HG03520 (cell line): ENCODE measurements around the gene MEGF6.

Source experiments
- ATAC-seq: cut with Tn5 transposase; IDR thresholded peaks from one replicate; pipeline ENCODE4 v1.9.1; 2021; ENCODE audit warnings: mild to moderate bottlenecking, moderate library complexity; ENCODE audit not compliant: unreplicated experiment

Gene MEGF6

DNA sequence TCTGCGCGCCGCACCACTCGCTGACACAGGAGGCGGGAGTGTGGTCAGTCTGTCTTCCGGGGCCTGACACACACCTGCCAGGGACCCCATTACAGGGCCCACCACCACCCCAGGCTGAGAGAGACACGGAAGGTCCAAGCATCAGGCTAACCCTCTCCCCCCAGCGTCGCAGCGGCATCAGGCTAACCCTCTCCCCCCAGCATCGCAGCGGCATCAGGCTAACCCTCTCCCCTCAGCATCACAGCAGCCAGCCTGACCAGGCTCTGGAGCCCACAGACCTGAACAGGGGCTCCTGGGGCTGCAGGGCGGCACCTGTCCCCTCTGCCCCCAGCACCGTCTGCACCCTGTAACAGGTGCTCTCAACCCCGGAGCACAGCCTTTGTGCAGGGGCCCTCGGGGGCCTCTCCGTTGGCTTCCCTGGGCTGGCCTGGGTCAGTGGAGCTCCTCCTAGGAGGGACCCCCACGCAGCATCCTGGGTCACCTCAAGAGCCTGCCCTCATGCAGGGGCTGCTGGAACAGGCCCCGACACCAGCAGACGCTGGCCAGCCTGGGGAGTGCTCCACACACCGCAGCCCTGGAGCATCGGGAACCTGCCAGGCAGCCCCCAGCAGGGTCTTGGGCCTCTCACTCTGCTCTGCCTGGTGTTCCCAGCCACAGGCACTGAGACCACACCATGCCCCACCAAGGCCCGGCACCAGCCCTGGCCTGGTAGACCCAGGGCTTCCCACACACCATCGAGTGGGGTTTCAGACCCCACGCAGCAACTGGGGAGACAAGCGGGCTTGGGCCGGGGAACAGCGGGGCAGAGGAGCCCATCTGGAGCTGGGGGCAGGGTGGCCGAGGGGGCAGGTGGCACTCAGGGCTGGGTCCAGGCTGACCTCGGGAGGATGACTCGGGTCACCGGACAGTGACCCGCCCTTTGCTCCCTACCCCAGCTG lies 67.0 kb downstream of the MEGF6 start:
- ATAC-seq: no peak

DNA sequence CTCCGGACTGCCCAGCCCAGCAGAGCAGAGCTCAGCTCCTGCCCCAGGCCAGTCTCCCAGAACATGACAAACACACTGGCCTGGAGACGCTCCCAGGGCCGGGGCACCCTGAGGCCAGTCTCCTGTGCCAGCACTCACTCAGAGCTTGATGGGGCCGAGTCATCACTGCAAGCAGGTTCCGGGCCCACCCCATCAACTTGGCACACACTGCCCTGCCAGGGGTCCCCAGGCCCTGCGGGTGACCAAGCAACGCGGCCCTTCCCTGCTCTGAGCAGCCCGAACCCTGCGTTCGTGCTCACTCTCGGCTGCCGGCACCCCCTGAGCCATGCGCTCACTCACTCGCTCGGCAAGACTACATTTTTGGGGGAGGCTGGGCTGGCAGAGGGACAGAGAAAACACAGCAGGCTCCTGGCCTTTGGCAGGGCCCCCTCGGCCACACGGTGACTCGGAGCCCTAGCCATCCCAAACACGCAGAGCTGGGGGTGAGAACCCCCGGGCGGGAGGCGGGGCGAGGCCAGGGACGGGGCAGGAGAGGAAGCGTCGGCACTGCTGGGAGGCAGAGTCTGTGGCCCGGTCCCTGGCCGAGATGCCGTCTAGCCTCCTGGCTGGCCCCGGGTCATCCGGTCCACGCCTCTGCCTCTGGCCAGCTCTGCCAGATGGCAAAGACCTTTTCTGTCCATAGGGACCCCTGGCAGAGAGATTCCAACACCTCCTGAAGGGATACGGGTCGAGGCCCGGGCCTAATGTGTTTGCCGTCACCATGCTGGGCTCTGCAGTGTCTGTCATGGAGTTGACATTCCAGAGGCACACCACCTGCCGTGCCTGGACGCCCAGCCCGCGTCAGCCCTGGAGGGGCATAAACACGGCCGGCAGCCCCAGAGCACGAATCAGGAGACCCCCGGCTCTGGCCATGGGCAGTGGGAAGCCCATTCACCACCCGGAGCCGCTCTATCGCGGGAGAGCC lies 68.0 kb downstream of the MEGF6 start:
- no peak for ATAC-seq

DNA sequence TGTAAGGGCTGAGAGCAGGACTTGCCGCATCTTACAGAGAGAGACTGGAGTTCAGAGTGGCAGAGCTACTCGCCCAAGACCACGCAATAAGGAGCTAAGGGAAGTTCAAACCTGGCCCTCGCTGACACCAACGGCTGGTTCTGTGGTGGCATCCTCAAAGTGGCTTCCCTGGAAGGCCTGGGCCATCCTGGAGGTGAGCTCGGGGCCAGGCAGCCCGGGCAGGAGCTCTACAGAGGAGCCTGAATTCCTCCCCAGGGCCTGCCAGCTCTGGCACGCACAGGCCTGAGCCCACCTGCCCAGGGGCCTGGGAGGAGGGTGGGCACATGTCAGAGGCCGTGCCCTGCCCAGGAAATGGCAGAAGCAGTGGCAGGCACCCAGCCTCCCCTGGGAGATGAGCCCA lies 68.6 kb downstream of the MEGF6 start:
- ATAC-seq: no peak

DNA sequence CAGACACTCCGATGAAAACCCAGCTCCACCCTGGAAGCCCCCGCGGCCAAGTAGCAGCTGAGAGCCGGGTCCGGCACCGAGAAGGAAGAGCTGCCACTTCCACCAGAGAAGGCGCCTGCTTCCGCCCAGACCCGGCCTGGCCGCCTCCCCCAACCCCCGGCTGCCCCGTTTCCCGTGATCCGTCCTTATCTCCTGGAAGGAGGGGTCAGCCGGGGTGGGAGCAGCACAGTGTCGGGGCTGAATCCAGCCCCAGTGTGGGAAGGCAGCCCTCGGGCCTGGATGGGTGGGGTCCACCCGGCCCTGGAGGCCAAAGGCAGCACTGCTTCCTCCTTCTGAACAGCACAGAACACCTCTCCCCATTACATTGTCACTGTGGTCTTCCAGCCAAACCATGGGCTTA lies 69.4 kb downstream of the MEGF6 start:
- ATAC-seq: no peak

DNA sequence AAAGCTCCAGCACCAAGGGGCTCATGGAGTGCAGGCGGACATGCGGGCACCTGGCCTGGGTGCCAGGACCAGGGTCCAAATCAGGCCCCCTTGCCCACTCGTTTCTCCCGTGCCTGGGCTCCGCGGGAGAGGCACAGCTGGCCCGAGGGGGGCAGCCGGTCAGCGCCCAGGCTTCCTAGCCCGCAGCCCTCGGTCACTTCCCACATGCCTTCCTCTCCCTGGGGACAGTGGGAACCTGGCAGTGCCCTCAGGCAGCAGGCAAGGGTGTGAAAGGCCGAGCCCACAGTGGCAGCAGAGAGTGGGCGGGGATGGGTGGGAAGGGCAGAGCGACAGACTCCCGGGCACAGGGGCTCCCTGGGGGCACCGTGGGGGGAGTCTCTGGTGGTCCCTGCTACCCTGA lies 69.8 kb downstream of the MEGF6 start:
- ATAC-seq: no peak

DNA sequence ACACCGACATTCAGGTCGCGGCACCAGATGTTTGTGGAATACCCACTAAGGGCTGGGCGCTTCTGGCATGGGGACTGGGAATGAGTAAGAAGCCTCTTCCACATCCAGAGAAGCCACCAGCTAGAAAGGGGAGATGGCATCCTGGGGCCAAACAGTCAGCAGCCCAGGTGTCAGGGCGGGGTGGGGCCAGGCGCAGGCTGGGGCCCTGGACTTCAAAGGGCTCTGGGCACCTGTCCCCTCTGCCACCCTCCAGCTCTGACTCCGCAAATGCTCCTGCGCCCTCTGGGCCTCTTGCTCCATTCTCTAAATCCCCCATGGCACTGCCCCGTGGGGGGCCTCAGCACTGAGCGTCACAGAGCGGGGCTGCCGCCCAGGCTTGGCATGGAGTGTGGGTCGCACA lies 70.4 kb downstream of the MEGF6 start:
- no peak for ATAC-seq

DNA sequence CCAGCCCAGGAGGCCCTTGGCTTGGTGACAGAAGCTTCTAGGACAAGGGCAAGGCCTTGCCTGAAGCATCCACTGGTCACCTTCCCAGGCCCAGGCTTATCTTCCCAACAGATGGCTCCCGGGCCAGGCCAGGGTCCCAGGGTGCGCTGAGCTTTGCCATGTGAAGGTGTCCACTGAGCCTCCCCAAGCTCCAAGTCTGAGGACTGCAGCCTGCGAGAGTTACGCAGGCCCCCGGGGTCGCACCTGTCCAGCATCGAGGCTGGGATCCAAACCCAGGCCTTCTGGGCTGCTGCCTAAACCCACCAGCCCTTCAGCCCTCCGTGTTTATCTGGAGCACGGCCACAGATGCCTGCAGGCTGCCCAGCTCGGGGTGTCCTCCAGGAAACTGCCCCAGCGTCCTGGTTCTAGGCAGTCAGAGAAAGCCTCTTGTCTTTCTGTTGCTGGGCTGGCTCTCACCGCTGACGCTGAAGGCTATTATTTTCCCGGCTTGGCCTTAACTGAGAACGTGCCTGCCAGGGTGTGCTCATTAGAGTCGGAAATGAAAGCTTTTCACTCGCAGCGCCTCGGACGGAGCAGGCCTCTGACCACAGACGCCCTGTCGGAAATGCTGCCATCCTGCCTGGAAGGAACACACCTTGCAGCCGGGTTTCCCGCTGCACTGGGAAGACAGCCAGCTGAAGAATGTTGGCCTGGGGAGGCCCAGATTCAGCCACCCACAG lies 71.4 kb downstream of the MEGF6 start:
- ATAC-seq: no peak

DNA sequence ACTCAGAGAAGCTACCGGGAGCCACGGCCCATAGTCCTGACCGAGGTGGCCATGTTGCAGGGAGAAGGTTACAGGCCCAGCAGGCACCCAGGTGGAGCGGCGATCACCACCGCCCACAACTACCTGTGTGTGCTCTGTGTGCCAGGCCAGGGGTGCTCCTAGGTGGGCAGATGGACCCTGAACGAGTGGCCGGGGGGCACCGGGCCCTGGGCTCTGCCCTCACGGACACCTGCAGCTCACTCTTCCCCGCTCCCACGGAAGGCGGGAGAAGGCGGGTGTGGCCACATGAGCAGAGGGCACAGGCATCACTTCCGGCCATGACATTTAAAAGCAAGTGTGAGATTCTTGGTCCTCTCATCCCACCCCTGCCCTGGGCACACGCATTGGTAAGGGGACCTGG lies 73.9 kb downstream of the MEGF6 start:
- ATAC-seq: no peak

DNA sequence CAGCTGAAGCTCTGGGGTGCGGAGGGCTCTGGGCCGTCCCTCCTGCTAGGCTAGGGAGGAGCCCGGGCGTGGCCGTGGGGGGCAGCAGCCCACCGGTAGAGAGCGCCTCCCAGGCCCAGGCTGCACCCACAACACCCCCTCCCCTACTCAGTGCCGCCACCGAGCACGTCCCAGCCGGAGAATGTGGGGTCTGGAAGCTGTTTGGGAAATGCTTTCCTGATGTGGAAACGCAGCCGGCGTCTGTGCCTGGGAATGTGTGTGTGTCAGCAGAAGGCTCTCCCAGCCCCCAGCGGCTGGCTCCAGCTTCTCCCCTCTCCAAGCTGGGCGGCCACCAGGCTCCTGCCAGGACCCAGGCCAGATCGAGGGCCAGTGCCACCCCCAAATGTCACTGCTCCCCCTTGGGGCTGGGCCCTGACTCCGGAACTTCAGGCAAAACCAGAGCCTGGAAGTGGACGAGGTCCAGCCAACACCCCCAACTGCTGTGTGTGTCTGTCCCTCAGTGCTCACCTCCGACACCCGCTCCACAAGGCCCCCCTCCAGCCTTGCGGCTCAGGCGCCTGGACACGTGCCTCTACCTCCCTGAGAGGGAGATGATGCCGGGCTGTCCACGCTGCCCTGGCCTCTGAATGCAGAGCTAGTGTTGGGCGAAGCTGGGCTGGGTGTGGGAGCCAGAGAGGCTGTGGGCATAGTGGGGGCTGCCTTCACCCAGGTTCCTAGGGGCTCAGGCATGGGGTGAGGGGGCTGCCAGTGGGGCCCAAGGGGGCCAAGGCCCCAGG lies 74.7 kb downstream of the MEGF6 start:
- ATAC-seq: no peak

DNA sequence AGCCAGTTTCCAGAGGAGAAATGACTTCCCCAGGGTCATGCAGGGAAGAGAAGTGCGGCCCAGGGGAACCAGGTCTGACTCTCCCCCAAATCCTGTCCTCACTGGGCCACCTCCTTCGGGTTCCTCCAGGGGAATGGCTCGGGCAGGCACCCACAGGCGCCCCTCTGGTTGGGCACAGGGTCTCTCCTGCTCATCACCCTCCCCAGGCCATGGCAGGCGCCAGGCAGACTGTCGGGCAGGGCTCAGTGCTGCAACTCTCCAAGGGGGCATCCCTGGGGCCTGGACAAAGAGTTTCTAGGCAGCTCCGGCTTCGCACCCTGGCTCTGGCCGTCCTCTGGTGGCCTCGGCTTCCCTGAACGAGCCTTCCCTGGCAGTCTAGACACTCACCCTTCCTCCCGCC lies 75.6 kb downstream of the MEGF6 start:
- ATAC-seq: no peak

GRCh38 chr1:3534803-3535637 lies 76.3 kb downstream of the MEGF6 start:
- ATAC-seq: no peak

GRCh38 chr1:3533067-3534048 lies 78.0 kb downstream of the MEGF6 start:
- ATAC-seq: no peak

DNA sequence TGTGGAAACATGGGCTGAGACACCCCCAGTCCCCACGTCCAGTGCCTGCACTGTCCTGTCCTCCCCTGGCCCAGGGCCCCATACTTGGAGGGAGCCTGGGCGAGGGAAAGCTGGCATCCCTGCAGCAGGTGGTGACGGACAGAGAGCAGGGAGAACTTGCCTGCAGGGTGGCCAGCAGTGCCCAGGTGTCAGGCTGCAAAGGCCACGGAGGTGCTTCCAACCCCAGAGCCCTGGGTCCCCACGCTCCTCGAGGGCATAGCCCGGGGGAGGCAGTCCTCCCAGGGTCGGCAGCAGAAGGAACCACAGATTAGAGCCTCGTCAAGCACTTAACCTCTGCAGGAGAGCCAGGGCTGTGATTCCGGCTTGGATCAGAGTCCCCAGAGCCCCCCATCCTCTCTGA lies 79.4 kb downstream of the MEGF6 start:
- ATAC-seq: no peak

- no peak for ATAC-seq
These were observed 80.1 kb downstream of the MEGF6 start for GRCh38 chr1:3530926-3531818.

DNA sequence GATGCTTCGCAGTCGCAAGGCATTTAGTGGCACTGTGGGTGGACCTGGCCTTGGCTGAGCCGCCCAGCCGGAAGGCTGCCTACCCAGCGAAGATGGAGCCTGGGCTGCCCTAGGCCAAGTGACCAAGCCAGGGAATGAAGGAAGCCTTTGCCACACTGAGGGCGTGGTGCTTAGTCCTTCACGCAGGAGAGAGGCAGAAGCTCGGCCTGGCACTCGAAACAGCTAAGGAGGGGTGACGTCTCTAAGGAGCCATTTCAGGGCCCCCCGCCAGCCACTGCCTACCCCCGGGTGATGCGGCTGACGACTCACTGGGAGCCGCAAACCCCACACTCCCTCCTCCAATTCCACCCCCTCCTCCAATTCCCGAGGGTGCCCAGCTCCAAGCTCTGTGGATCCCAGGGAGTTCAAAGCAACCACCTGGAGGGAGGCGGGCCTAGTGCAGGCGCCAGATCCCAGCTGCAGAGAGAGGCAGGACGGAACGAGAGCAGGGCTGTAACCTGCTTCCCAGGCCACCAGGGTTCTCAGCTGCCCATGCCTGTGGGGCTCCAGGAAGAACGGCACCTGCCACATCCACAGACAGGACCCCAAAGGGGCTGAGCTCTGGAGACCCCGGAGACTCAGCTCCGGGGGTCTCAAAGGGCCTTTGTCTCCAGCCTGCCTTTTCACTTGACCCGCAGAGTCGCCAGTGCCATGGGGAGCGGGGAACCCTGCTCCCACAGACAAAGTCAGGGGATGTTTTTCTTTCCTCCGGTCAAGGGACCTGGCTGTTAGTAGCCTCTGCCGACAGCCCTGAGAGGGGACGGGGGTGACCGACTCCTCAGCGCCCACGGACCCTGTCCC lies 81.0 kb downstream of the MEGF6 start:
- no peak for ATAC-seq

GRCh38 chr1:3529099-3529729 lies 82.1 kb downstream of the MEGF6 start:
- no peak for ATAC-seq
